SU-DHL-6 (cell line): Measurements from ENCODE around the gene PRICKLE2.

Experiments used
- EZH2phosphoT487 ChIP-seq: fragments of 200-600 bp; sonication (generic), shearing (Covaris generic); conservative IDR thresholded peaks from 2 replicates; pipeline ENCODE4 v1.6.1; 2018; ENCODE audit warnings: mild to moderate bottlenecking, antibody characterized with exemption, low read length, moderate library complexity, mixed read lengths
- TF ChIP-seq, protein P1 (sequence below): fragments of 200-600 bp; sonication (generic); IDR thresholded peaks from one replicate; pipeline ENCODE4 v1.5.1; 2017; ENCODE audit warnings: antibody characterized with exemption, mild to moderate bottlenecking, low read length, moderate library complexity; ENCODE audit not compliant: insufficient read depth, poor library complexity, severe bottlenecking

GRCh38 chr3:64094713-64095079, 130.6 kb downstream of the PRICKLE2 start:
- TF ChIP-seq, protein P1, sequence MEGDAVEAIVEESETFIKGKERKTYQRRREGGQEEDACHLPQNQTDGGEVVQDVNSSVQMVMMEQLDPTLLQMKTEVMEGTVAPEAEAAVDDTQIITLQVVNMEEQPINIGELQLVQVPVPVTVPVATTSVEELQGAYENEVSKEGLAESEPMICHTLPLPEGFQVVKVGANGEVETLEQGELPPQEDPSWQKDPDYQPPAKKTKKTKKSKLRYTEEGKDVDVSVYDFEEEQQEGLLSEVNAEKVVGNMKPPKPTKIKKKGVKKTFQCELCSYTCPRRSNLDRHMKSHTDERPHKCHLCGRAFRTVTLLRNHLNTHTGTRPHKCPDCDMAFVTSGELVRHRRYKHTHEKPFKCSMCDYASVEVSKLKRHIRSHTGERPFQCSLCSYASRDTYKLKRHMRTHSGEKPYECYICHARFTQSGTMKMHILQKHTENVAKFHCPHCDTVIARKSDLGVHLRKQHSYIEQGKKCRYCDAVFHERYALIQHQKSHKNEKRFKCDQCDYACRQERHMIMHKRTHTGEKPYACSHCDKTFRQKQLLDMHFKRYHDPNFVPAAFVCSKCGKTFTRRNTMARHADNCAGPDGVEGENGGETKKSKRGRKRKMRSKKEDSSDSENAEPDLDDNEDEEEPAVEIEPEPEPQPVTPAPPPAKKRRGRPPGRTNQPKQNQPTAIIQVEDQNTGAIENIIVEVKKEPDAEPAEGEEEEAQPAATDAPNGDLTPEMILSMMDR, result no peak
- TF ChIP-seq EZH2phosphoT487, result no peak
